SH-SY5Y (cell line): ENCODE data around the gene SLC44A1.

ENCODE experiments used
- GATA2 ChIP-seq: IDR thresholded peaks from 2 replicates; pipeline ENCODE4 v1.6.1; 2011; ENCODE audit warnings: mild to moderate bottlenecking, low read depth, low read length
- GATA3 ChIP-seq: IDR thresholded peaks from 2 replicates; pipeline ENCODE4 v1.6.1; 2011; ENCODE audit warnings: low read depth, mild to moderate bottlenecking, low read length, moderate library complexity

- TF ChIP-seq GATA2: no peak
- TF ChIP-seq GATA3: no peak
These were observed 111.3 kb downstream of the SLC44A1 start for GRCh38 chr9:105355781-105356180.
